ENCODE results near the gene BEGAIN. TPM values are rescaled to one million over a fixed set of nuclear protein-coding genes. Genes with fewer than 3 reads are reported as not detected.
"Not testable (repeated sequence)": the region's sequence is repeated elsewhere in the genome, so short reads cannot be mapped to it uniquely, and the experiment has no call there.

Gene BEGAIN
- polyA plus RNA-seq, 1 donor from 2014 or later, result 10.9 TPM

DNA sequence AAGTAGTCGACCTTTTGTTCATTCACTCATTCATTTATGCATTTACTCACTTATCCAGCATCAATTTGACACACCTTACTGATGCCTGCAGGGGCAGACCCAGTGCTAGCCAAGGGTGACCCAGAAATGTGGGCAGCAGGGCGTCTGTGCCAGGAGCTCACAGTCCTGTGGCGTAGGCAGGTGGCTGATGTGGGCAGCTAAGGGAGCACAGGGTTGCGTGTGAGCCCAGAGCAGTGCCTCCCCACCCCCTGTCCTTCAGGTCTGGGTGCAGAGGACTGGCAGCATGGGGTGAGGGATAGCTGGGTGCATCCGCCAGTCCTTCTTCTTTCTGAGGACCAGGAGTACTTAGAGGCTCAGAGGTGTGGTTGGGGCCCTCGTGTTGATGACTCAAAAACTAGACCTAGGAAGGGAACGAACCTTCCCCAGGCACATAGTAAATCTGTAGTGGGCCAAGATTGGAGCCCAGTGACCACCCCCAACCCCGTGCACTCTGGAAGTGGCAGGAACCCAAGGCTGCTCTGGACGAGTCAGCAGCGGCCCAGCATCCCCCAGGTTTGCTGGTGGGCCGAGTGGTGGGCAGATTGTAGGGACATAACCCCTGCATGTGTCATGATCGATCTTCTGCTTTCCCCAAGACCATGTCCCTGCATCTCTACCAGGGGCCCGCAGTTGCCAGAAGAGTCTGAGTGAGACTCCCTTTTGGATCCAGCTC, 63.9 kb downstream of the BEGAIN start:
- Histone ChIP-seq H3K27ac (ENCODE audit: low read length) (no peak overlapping the region), H3K36me3 (ENCODE audit: insufficient read depth, low read length) (no peaks in the 10 kb centered on the region), H3K4me2 (ENCODE audit: low read length) (no peak overlapping the region), H3K9me2 (ENCODE audit: insufficient read depth, low read length) (no peaks in the 10 kb centered on the region), H3F3A (ENCODE audit: insufficient read depth, low read length, poor library complexity, severe bottlenecking) (no peaks in the 10 kb centered on the region), H3K79me2 (replicated peaks; ENCODE audit: insufficient read depth, low read length) (no peaks in the 10 kb centered on the region), H3K27me3 (ENCODE audit: insufficient read depth, low read depth, low read length) (no peaks in the 10 kb centered on the region), H3K9me3 (ENCODE audit: low read length) (no peaks in the 10 kb centered on the region), H3K9ac (ENCODE audit: low read length) (no peak overlapping the region), H4K20me1 (ENCODE audit: insufficient read depth) (no peaks in the 10 kb centered on the region), H3K4me3 (ENCODE audit: low read length) (no peak overlapping the region), H2AFZ (ENCODE audit: low read depth, low read length) (no peak overlapping the region)
- TF ChIP-seq EZH2 (IDR thresholded peaks at IDR 0.05; ENCODE audit: borderline replicate concordance, insufficient read depth, low read length, poor library complexity, severe bottlenecking), result no peak
- TF ChIP-seq SMC3 (conservative IDR thresholded peaks at IDR 0.05; ENCODE audit: poor library complexity), result no peak
- TF ChIP-seq TAF1 (IDR thresholded peaks at IDR 0.05; ENCODE audit: low read depth), result no peak
- TF ChIP-seq MXI1 (conservative IDR thresholded peaks at IDR 0.05; ENCODE audit: poor library complexity, severe bottlenecking), result no peak
- TF ChIP-seq POLR2AphosphoS5 (IDR thresholded peaks at IDR 0.05), result no peak
- no peak for TF ChIP-seq CTCF (IDR thresholded peaks at IDR 0.05; ENCODE audit: poor library complexity, severe bottlenecking)
- TF ChIP-seq RAD21 (conservative IDR thresholded peaks at IDR 0.05), result no peak
- no peak for TF ChIP-seq EP300 (conservative IDR thresholded peaks at IDR 0.05; ENCODE audit: poor library complexity, severe bottlenecking)
- TF ChIP-seq REST (IDR thresholded peaks at IDR 0.05; ENCODE audit: borderline replicate concordance), result no peak

DNA sequence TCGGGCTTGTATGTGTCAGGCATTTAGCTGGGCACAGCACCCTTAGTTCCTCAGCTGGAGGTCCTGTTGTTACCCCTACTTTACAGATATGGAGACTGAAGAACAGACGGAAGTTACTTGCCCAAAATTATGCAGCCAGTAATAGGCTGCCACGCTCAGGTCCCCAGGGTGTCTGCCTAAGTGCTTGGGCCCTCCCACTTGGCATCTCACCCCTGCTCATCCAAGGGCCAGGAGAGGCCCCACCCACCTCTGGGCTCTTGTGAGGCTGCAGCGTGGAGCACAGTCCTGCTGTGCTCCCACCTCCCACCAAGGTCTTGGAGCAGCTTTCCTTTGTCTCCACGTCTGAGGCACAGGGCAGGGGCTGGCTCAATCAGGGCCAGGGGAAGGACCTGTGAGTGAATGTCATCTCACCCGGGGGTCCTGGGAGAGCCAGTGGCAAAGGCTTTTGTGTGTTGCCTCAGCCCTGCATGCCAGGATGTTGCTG, 64.6 kb downstream of the BEGAIN start:
- TF ChIP-seq EZH2 (IDR thresholded peaks at IDR 0.05; ENCODE audit: borderline replicate concordance, insufficient read depth, low read length, poor library complexity, severe bottlenecking) (no peak), SMC3 (conservative IDR thresholded peaks at IDR 0.05; ENCODE audit: poor library complexity) (no peak), REST (IDR thresholded peaks at IDR 0.05; ENCODE audit: borderline replicate concordance) (no peak), TAF1 (IDR thresholded peaks at IDR 0.05; ENCODE audit: low read depth) (no peak), MXI1 (conservative IDR thresholded peaks at IDR 0.05; ENCODE audit: poor library complexity, severe bottlenecking) (no peak)
- no peaks in the 10 kb centered on the region for H3K36me3 ChIP-seq (ENCODE audit: insufficient read depth, low read length)
- no peak overlapping the region for H3K9ac ChIP-seq (ENCODE audit: low read length)
- no peaks in the 10 kb centered on the region for H3F3A ChIP-seq (ENCODE audit: insufficient read depth, low read length, poor library complexity, severe bottlenecking)
- H3K9me2 ChIP-seq (ENCODE audit: insufficient read depth, low read length), result no peaks in the 10 kb centered on the region
- no peaks in the 10 kb centered on the region for H3K9me3 ChIP-seq (ENCODE audit: low read length)
- no peaks in the 10 kb centered on the region for H3K79me2 ChIP-seq (replicated peaks; ENCODE audit: insufficient read depth, low read length)
- H3K27me3 ChIP-seq (ENCODE audit: insufficient read depth, low read depth, low read length), result no peaks in the 10 kb centered on the region
- no peak overlapping the region for H3K4me3 ChIP-seq (ENCODE audit: low read length)
- no peak overlapping the region for H3K4me2 ChIP-seq (ENCODE audit: low read length)
- H2AFZ ChIP-seq (ENCODE audit: low read depth, low read length), result no peak overlapping the region
- no peak overlapping the region for H3K27ac ChIP-seq (ENCODE audit: low read length)
- H4K20me1 ChIP-seq (ENCODE audit: insufficient read depth), result no peaks in the 10 kb centered on the region

DNA sequence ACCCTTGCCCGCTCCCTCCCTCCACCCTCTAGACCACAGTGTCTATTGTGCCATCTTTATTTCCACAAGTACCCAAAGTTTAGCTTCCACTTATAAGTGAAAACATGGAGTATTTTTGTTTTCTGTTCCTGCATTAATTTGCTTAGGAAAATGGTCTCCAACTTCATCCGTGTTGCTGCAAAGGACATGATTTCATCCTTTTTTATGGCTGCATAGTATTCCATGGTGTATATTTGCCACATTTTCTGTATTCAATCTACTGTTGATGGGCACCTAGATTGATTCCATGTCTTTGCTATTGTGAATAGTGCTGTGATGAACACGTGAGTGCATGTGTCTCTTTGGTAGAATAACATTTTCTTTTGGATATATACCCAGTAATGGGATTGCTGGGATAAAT, 81.2 kb downstream of the BEGAIN start:
- H3K9me2 ChIP-seq (ENCODE audit: insufficient read depth, low read length); H3K27ac ChIP-seq (ENCODE audit: low read length); H3K9me3 ChIP-seq (ENCODE audit: low read length); H2AFZ ChIP-seq (ENCODE audit: low read depth, low read length); H3K4me3 ChIP-seq (ENCODE audit: low read length); H3K27me3 ChIP-seq (ENCODE audit: insufficient read depth, low read depth, low read length); H3K4me2 ChIP-seq (ENCODE audit: low read length); H3K79me2 ChIP-seq (replicated peaks; ENCODE audit: insufficient read depth, low read length); H3K9ac ChIP-seq (ENCODE audit: low read length); H4K20me1 ChIP-seq (ENCODE audit: insufficient read depth); H3F3A ChIP-seq (ENCODE audit: insufficient read depth, low read length, poor library complexity, severe bottlenecking); H3K36me3 ChIP-seq (ENCODE audit: insufficient read depth, low read length): not testable (repeated sequence)
